ENCODE data around the gene RGS1.

The RGS1 gene

GRCh38 chr1:192554904-192555303, 20.7 kb upstream of the RGS1 start:
- H2AFZ ChIP-seq (ENCODE audit: low read length), result no peak overlapping the region
- no peak overlapping the region for H2BK12ac ChIP-seq (ENCODE audit: low read length)
- H3K4me2 ChIP-seq (ENCODE audit: insufficient read depth, low read length, poor library complexity, severe bottlenecking), result no peak overlapping the region
- H3K27ac ChIP-seq (replicated peaks; ENCODE audit: low read length), result no peak overlapping the region
- no peak overlapping the region for H2AK5ac ChIP-seq (ENCODE audit: low read depth, low read length)
- H3K79me1 ChIP-seq (ENCODE audit: low read depth, low read length), result no peaks in the 10 kb centered on the region
- H3K27me3 ChIP-seq (ENCODE audit: control insufficient read depth in 3 of 3, insufficient read depth in 3 of 3, low read depth in 1 of 3, low read length in 3 of 3), result no peaks in the 10 kb centered on the region
- no peak overlapping the region for H2BK120ac ChIP-seq (ENCODE audit: low read depth, low read length)
- H4K91ac ChIP-seq (ENCODE audit: low read depth, low read length, poor library complexity), result no peak overlapping the region
- no peak overlapping the region for H3K9ac ChIP-seq (ENCODE audit: low read depth, low read length, poor library complexity)
- no peak overlapping the region for H2BK5ac ChIP-seq (ENCODE audit: low read length)
- H3K36me3 ChIP-seq (replicated peaks in 1 of 2; ENCODE audit: control insufficient read depth in 2 of 2, insufficient read depth in 2 of 2, low read length in 2 of 2), result no peaks in the 10 kb centered on the region
- no peak overlapping the region for H3K14ac ChIP-seq (ENCODE audit: low read length)
- no peak overlapping the region for H3K4me3 ChIP-seq (ENCODE audit: low read length in 2 of 2)
- peaks cover 0 to 3% of the 10 kb centered on the region in 2 donors for H3K9me3 ChIP-seq (replicated peaks in 1 of 2; ENCODE audit: control insufficient read depth in 2 of 2, insufficient read depth in 1 of 2, low read depth in 1 of 2, low read length in 2 of 2)
- DNase-seq (ENCODE audit: low spot score), result no peak
- no peak overlapping the region for H4K8ac ChIP-seq (ENCODE audit: low read depth, low read length)
- WGBS, 2 donors (ENCODE audit: extremely low coverage in 2 of 2, insufficient read length in 2 of 2, insufficient replicate concordance in 1 of 2), result no CpG with 5 or more reads among the region's 4 CpGs
- no peak overlapping the region for H3K23ac ChIP-seq (ENCODE audit: low read depth, low read length, poor library complexity)
- H3K4ac ChIP-seq (ENCODE audit: low read length), result no peak overlapping the region
- H2BK15ac ChIP-seq (ENCODE audit: low read length), result no peak overlapping the region
- H3K4me1 ChIP-seq (ENCODE audit: control insufficient read depth in 2 of 2, insufficient read depth in 1 of 2, low read depth in 1 of 2, low read length in 2 of 2), result no peaks in the 10 kb centered on the region
- no peak overlapping the region for H3K18ac ChIP-seq (ENCODE audit: low read length)

GRCh38 chr1:192555399-192555798, 20.2 kb upstream of the RGS1 start:
- H2BK120ac ChIP-seq (ENCODE audit: low read depth, low read length), result no peak overlapping the region
- no peaks in the 10 kb centered on the region for H3K79me1 ChIP-seq (ENCODE audit: low read depth, low read length)
- H3K9me3 ChIP-seq (replicated peaks in 1 of 2; ENCODE audit: control insufficient read depth in 2 of 2, insufficient read depth in 1 of 2, low read depth in 1 of 2, low read length in 2 of 2), result peaks cover 0 to 3% of the 10 kb centered on the region in 2 donors
- H3K27me3 ChIP-seq (ENCODE audit: control insufficient read depth in 3 of 3, insufficient read depth in 3 of 3, low read depth in 1 of 3, low read length in 3 of 3), result no peaks in the 10 kb centered on the region
- no peak overlapping the region for H3K18ac ChIP-seq (ENCODE audit: low read length)
- H4K8ac ChIP-seq (ENCODE audit: low read depth, low read length), result no peak overlapping the region
- H4K91ac ChIP-seq (ENCODE audit: low read depth, low read length, poor library complexity), result no peak overlapping the region
- H3K4me2 ChIP-seq (ENCODE audit: insufficient read depth, low read length, poor library complexity, severe bottlenecking), result no peak overlapping the region
- no peak overlapping the region for H3K27ac ChIP-seq (replicated peaks; ENCODE audit: low read length)
- H2BK12ac ChIP-seq (ENCODE audit: low read length), result no peak overlapping the region
- no peak overlapping the region for H3K23ac ChIP-seq (ENCODE audit: low read depth, low read length, poor library complexity)
- no peak overlapping the region for H2AK5ac ChIP-seq (ENCODE audit: low read depth, low read length)
- H3K14ac ChIP-seq (ENCODE audit: low read length), result no peak overlapping the region
- no peak overlapping the region for H2BK5ac ChIP-seq (ENCODE audit: low read length)
- H3K4ac ChIP-seq (ENCODE audit: low read length), result no peak overlapping the region
- H3K9ac ChIP-seq (ENCODE audit: low read depth, low read length, poor library complexity), result no peak overlapping the region
- no peaks in the 10 kb centered on the region for H3K36me3 ChIP-seq (replicated peaks in 1 of 2; ENCODE audit: control insufficient read depth in 2 of 2, insufficient read depth in 2 of 2, low read length in 2 of 2)
- H3K4me3 ChIP-seq (ENCODE audit: low read length in 2 of 2), result no peak overlapping the region
- H3K4me1 ChIP-seq (ENCODE audit: control insufficient read depth in 2 of 2, insufficient read depth in 1 of 2, low read depth in 1 of 2, low read length in 2 of 2), result no peaks in the 10 kb centered on the region
- no peak for DNase-seq (ENCODE audit: low spot score)
- no peak overlapping the region for H2BK15ac ChIP-seq (ENCODE audit: low read length)
- H2AFZ ChIP-seq (ENCODE audit: low read length), result no peak overlapping the region

- Histone ChIP-seq H2AK5ac (ENCODE audit: low read depth, low read length) (no peak overlapping the region), H2BK120ac (ENCODE audit: low read depth, low read length) (no peak overlapping the region), H3K27ac (replicated peaks; ENCODE audit: low read length) (no peak overlapping the region), H3K18ac (ENCODE audit: low read length) (no peak overlapping the region), H3K4me3 (ENCODE audit: low read length in 2 of 2) (no peak overlapping the region), H3K14ac (ENCODE audit: low read length) (no peak overlapping the region), H3K79me1 (ENCODE audit: low read depth, low read length) (no peaks in the 10 kb centered on the region), H3K4ac (ENCODE audit: low read length) (no peak overlapping the region), H4K8ac (ENCODE audit: low read depth, low read length) (no peak overlapping the region), H3K9ac (ENCODE audit: low read depth, low read length, poor library complexity) (no peak overlapping the region), H4K91ac (ENCODE audit: low read depth, low read length, poor library complexity) (no peak overlapping the region), H2BK12ac (ENCODE audit: low read length) (no peak overlapping the region), H3K23ac (ENCODE audit: low read depth, low read length, poor library complexity) (no peak overlapping the region), H2AFZ (ENCODE audit: low read length) (no peak overlapping the region), H3K27me3 (ENCODE audit: control insufficient read depth in 3 of 3, insufficient read depth in 3 of 3, low read depth in 1 of 3, low read length in 3 of 3) (no peaks in the 10 kb centered on the region), H2BK5ac (ENCODE audit: low read length) (no peak overlapping the region), H3K4me1 (ENCODE audit: control insufficient read depth in 2 of 2, insufficient read depth in 1 of 2, low read depth in 1 of 2, low read length in 2 of 2) (no peaks in the 10 kb centered on the region), H3K4me2 (ENCODE audit: insufficient read depth, low read length, poor library complexity, severe bottlenecking) (no peak overlapping the region), H3K9me3 (replicated peaks in 1 of 2; ENCODE audit: control insufficient read depth in 2 of 2, insufficient read depth in 1 of 2, low read depth in 1 of 2, low read length in 2 of 2) (peaks cover 0 to 3% of the 10 kb centered on the region in 2 donors), H2BK15ac (ENCODE audit: low read length) (no peak overlapping the region), H3K36me3 (replicated peaks in 1 of 2; ENCODE audit: control insufficient read depth in 2 of 2, insufficient read depth in 2 of 2, low read length in 2 of 2) (no peaks in the 10 kb centered on the region)
- no peak for DNase-seq (ENCODE audit: low spot score)
- no CpG with 5 or more reads among the region's 4 CpGs for WGBS, 2 donors (ENCODE audit: extremely low coverage in 2 of 2, insufficient read length in 2 of 2, insufficient replicate concordance in 1 of 2)
Measured at GRCh38 chr1:192557841-192558595, 17.6 kb upstream of the RGS1 start.

GRCh38 chr1:192559115-192560006, 16.2 kb upstream of the RGS1 start:
- no peak overlapping the region for H3K4ac ChIP-seq (ENCODE audit: low read length)
- H3K27me3 ChIP-seq (ENCODE audit: control insufficient read depth in 3 of 3, insufficient read depth in 3 of 3, low read depth in 1 of 3, low read length in 3 of 3), result no peaks in the 10 kb centered on the region
- H2BK12ac ChIP-seq (ENCODE audit: low read length), result no peak overlapping the region
- H2BK15ac ChIP-seq (ENCODE audit: low read length), result no peak overlapping the region
- H2BK120ac ChIP-seq (ENCODE audit: low read depth, low read length), result no peak overlapping the region
- no peak overlapping the region for H3K27ac ChIP-seq (replicated peaks; ENCODE audit: low read length)
- no CpG with 5 or more reads among the region's 6 CpGs for WGBS, 2 donors (ENCODE audit: extremely low coverage in 2 of 2, insufficient read length in 2 of 2, insufficient replicate concordance in 1 of 2)
- no peak overlapping the region for H3K9ac ChIP-seq (ENCODE audit: low read depth, low read length, poor library complexity)
- no peak overlapping the region for H2AK5ac ChIP-seq (ENCODE audit: low read depth, low read length)
- no peak overlapping the region for H3K4me3 ChIP-seq (ENCODE audit: low read length in 2 of 2)
- no peak overlapping the region for H3K18ac ChIP-seq (ENCODE audit: low read length)
- no peak overlapping the region for H3K14ac ChIP-seq (ENCODE audit: low read length)
- H3K4me2 ChIP-seq (ENCODE audit: insufficient read depth, low read length, poor library complexity, severe bottlenecking), result no peak overlapping the region
- no peak overlapping the region for H4K91ac ChIP-seq (ENCODE audit: low read depth, low read length, poor library complexity)
- peaks cover 0 to 3% of the 10 kb centered on the region in 2 donors for H3K9me3 ChIP-seq (replicated peaks in 1 of 2; ENCODE audit: control insufficient read depth in 2 of 2, insufficient read depth in 1 of 2, low read depth in 1 of 2, low read length in 2 of 2)
- no peak overlapping the region for H2AFZ ChIP-seq (ENCODE audit: low read length)
- H3K36me3 ChIP-seq (replicated peaks in 1 of 2; ENCODE audit: control insufficient read depth in 2 of 2, insufficient read depth in 2 of 2, low read length in 2 of 2), result no peaks in the 10 kb centered on the region
- H3K79me1 ChIP-seq (ENCODE audit: low read depth, low read length), result no peaks in the 10 kb centered on the region
- H4K8ac ChIP-seq (ENCODE audit: low read depth, low read length), result no peak overlapping the region
- H2BK5ac ChIP-seq (ENCODE audit: low read length), result no peak overlapping the region
- no peak for DNase-seq (ENCODE audit: low spot score)
- peaks cover 0 to 6% of the 10 kb centered on the region in 2 donors for H3K4me1 ChIP-seq (ENCODE audit: control insufficient read depth in 2 of 2, insufficient read depth in 1 of 2, low read depth in 1 of 2, low read length in 2 of 2)
- no peak overlapping the region for H3K23ac ChIP-seq (ENCODE audit: low read depth, low read length, poor library complexity)
